KMS-11 (cell line): ENCODE data around the gene SRSF3.

Experiments
- H2AFZ ChIP-seq: fragments of 200-600 bp; sonication (generic); 2 replicates; pipeline ENCODE4 v1.6.1; 2016; ENCODE audit warnings: antibody characterized with exemption, mixed run types, low read depth
- H3K27ac ChIP-seq: fragments of 200-600 bp; sonication (generic); 2 replicates; pipeline ENCODE4 v1.6.1; 2016; ENCODE audit warnings: mild to moderate bottlenecking, mixed run types
- H3K27me3 ChIP-seq: fragments of 200-600 bp; sonication (generic); 2 replicates; pipeline ENCODE4 v1.6.1; 2017; ENCODE audit warnings: mild to moderate bottlenecking, low read depth, mixed run types, moderate library complexity; ENCODE audit not compliant: insufficient read depth
- H3K36me3 ChIP-seq: fragments of 200-600 bp; sonication (generic); 2 replicates; pipeline ENCODE4 v1.6.1; 2017; ENCODE audit warnings: mild to moderate bottlenecking, mixed run types; ENCODE audit not compliant: insufficient read depth
- H3K4me1 ChIP-seq: fragments of 200-600 bp; sonication (generic); 2 replicates; pipeline ENCODE4 v1.6.1; 2016; ENCODE audit warnings: mild to moderate bottlenecking, low read depth, mixed run types; ENCODE audit not compliant: poor library complexity, severe bottlenecking
- H3K4me2 ChIP-seq: fragments of 200-600 bp; sonication (generic); 2 replicates; pipeline ENCODE4 v1.7.0; 2016; ENCODE audit warnings: mild to moderate bottlenecking, mixed run types
- H3K4me3 ChIP-seq: fragments of 200-600 bp; sonication (generic); IDR thresholded peaks from 2 replicates; pipeline ENCODE4 v1.6.1; 2017; ENCODE audit warnings: low read depth, low read length, mixed read lengths; ENCODE audit not compliant: insufficient read depth
- H3K79me2 ChIP-seq: fragments of 200-600 bp; sonication (generic); 2 replicates; pipeline ENCODE4 v1.6.1; 2016; ENCODE audit warnings: low read depth, mixed run types; ENCODE audit not compliant: insufficient read depth
- H3K9ac ChIP-seq: fragments of 200-600 bp; sonication (generic); 2 replicates; pipeline ENCODE4 v1.6.1; 2016; ENCODE audit warnings: mild to moderate bottlenecking, mixed run types
- H4K20me1 ChIP-seq: fragments of 200-600 bp; sonication (generic); 2 replicates; pipeline ENCODE4 v1.6.1; 2016; ENCODE audit warnings: mild to moderate bottlenecking, mixed run types; ENCODE audit not compliant: insufficient read depth
- TF ChIP-seq, protein P1 (sequence below): fragments of 200-600 bp; sonication (generic); conservative IDR thresholded peaks from 2 replicates; pipeline ENCODE4 v1.6.1; 2017; ENCODE audit warnings: low read depth, mild to moderate bottlenecking, antibody characterized with exemption, low read length, moderate library complexity, mixed read lengths

Gene SRSF3

GRCh38 chr6:36633915-36634314 is 39.8 kb downstream of the SRSF3 start:
- H3K4me1 ChIP-seq = no peaks in the 10 kb centered on the region
- H3K27me3 ChIP-seq = no peaks in the 10 kb centered on the region
- no peaks in the 10 kb centered on the region for H4K20me1 ChIP-seq
- H3K9ac ChIP-seq = no peak overlapping the region
- TF ChIP-seq, protein P1, sequence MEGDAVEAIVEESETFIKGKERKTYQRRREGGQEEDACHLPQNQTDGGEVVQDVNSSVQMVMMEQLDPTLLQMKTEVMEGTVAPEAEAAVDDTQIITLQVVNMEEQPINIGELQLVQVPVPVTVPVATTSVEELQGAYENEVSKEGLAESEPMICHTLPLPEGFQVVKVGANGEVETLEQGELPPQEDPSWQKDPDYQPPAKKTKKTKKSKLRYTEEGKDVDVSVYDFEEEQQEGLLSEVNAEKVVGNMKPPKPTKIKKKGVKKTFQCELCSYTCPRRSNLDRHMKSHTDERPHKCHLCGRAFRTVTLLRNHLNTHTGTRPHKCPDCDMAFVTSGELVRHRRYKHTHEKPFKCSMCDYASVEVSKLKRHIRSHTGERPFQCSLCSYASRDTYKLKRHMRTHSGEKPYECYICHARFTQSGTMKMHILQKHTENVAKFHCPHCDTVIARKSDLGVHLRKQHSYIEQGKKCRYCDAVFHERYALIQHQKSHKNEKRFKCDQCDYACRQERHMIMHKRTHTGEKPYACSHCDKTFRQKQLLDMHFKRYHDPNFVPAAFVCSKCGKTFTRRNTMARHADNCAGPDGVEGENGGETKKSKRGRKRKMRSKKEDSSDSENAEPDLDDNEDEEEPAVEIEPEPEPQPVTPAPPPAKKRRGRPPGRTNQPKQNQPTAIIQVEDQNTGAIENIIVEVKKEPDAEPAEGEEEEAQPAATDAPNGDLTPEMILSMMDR = no peak
- H3K4me2 ChIP-seq = no peak overlapping the region
- no peaks in the 10 kb centered on the region for H3K79me2 ChIP-seq
- no peak overlapping the region for H3K4me3 ChIP-seq
- no peak overlapping the region for H2AFZ ChIP-seq
- no peaks in the 10 kb centered on the region for H3K36me3 ChIP-seq
- H3K27ac ChIP-seq = no peak overlapping the region

- Histone ChIP-seq H3K27ac (no peak overlapping the region), H3K9ac (no peak overlapping the region), H3K79me2 (no peaks in the 10 kb centered on the region), H3K4me2 (no peak overlapping the region), H3K4me1 (no peaks in the 10 kb centered on the region), H2AFZ (no peak overlapping the region), H3K36me3 (no peaks in the 10 kb centered on the region), H3K4me3 (no peak overlapping the region), H3K27me3 (no peaks in the 10 kb centered on the region), H4K20me1 (no peaks in the 10 kb centered on the region)
- TF ChIP-seq, protein P1 = no peak
Measured at GRCh38 chr6:36634317-36635108, 40.4 kb downstream of the SRSF3 start.

- H4K20me1 ChIP-seq = no peaks in the 10 kb centered on the region
- H3K36me3 ChIP-seq = no peaks in the 10 kb centered on the region
- no peak overlapping the region for H3K9ac ChIP-seq
- no peak overlapping the region for H3K4me2 ChIP-seq
- H3K4me1 ChIP-seq = no peaks in the 10 kb centered on the region
- no peaks in the 10 kb centered on the region for H3K27me3 ChIP-seq
- H3K4me3 ChIP-seq = no peak overlapping the region
- no peak overlapping the region for H3K27ac ChIP-seq
- no peak overlapping the region for H2AFZ ChIP-seq
- TF ChIP-seq, protein P1 = no peak
- no peaks in the 10 kb centered on the region for H3K79me2 ChIP-seq
Measured at GRCh38 chr6:36636283-36636682, 42.1 kb downstream of the SRSF3 start.

- no peak overlapping the region for H3K27ac ChIP-seq
- no peak overlapping the region for H3K4me3 ChIP-seq
- no peaks in the 10 kb centered on the region for H3K4me1 ChIP-seq
- no peak overlapping the region for H3K4me2 ChIP-seq
- no peak overlapping the region for H2AFZ ChIP-seq
- TF ChIP-seq, protein P1 = no peak
- no peaks in the 10 kb centered on the region for H4K20me1 ChIP-seq
- H3K79me2 ChIP-seq = no peaks in the 10 kb centered on the region
- H3K36me3 ChIP-seq = no peaks in the 10 kb centered on the region
- no peak overlapping the region for H3K9ac ChIP-seq
- H3K27me3 ChIP-seq = no peaks in the 10 kb centered on the region
Measured at GRCh38 chr6:36636687-36637418, 42.7 kb downstream of the SRSF3 start.
